ENCODE results near the gene CDK10.

DNA sequence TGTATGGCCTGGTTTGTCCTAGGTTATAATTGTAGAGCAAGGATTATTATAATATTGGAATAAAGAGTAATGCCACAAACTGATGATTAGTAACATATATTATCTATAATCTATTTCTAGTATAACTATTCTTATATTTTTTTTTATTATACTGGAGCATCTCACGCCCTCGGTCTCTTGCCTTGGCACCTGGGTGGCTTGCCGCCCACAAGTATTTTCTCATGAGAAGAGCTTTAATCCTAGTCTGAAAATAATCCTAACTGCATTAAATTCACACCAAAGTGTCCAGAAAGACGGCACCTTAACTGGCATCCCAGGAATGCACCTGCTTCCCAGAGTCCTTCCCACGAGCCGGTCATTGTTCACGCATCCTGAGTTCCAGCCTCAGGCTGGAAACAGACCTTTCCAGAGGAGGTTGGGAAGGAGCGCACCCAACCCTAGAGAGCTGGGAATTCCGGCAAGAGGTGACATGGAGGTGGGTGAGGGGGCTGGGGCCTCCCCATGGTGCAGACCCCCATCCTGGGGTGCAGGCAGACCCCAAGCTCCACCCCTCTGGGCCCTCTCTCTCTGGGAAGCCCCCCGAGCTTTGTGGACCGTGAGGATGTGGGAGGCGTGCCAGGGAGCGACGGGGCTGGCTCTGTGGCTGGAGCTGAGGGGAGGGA is 44.9 kb upstream of the CDK10 start:
- TF ChIP-seq, protein P1, sequence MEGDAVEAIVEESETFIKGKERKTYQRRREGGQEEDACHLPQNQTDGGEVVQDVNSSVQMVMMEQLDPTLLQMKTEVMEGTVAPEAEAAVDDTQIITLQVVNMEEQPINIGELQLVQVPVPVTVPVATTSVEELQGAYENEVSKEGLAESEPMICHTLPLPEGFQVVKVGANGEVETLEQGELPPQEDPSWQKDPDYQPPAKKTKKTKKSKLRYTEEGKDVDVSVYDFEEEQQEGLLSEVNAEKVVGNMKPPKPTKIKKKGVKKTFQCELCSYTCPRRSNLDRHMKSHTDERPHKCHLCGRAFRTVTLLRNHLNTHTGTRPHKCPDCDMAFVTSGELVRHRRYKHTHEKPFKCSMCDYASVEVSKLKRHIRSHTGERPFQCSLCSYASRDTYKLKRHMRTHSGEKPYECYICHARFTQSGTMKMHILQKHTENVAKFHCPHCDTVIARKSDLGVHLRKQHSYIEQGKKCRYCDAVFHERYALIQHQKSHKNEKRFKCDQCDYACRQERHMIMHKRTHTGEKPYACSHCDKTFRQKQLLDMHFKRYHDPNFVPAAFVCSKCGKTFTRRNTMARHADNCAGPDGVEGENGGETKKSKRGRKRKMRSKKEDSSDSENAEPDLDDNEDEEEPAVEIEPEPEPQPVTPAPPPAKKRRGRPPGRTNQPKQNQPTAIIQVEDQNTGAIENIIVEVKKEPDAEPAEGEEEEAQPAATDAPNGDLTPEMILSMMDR (IDR thresholded peaks at IDR 0.05; ENCODE audit: low read depth, low read length, poor library complexity, severe bottlenecking), result no peak
- no peak for TF ChIP-seq EZH2phosphoT487 (IDR thresholded peaks at IDR 0.05; ENCODE audit: borderline replicate concordance, low read length)
